ENCODE measurements around the gene TMEM61. TPM values are rescaled to one million over a fixed set of nuclear protein-coding genes. Genes with fewer than 3 reads are reported as not detected.

Gene TMEM61
- total RNA-seq, 6 donors from 2014 or later, result 2.3 to 8.1 (median 2.9) TPM; not detected in 1

DNA sequence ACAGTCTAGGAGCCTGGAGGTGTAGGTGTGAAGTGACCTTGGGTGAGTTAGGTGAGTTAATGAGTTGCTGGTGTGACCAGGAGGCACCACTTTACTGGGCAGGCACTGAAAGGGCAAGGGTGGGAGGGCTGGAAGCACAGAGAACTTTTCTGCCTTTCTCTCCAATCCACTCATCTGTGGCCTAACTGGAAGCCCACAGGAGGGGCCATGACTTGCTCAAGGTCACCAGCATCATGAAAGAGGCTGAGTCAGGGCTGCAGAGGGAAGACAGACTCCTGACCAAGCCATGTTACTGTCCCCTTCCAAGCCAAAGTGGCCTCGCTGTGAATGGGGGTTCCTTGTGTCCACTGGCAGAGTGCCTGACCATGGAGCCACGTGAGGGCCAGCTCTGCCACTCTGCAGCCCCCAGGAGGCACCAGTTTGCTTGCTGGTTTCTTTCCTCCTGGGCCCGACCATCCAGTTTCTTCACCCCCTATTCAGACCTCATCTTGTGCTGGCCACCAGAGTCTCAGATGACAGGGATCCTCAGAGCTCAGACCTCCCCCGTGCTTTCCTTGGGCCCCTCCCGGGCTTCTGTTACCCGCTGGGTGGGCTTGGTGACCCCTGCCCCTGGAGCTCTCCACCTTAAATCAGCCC, 14.0 kb downstream of the TMEM61 start:
- Histone ChIP-seq H3K9me3 (no peaks in the 10 kb centered on the region), H3K4me3 (no peak overlapping the region), H3K36me3 (no peaks in the 10 kb centered on the region), H3K27ac (no peak overlapping the region), H3K27me3 (peaks cover 0 to 10% (median 4%) of the 10 kb centered on the region in 4 donors), H3K4me1 (peaks cover 8 to 11% (median 10%) of the 10 kb centered on the region in 4 donors)
- WGBS, 2 donors, result 69 to 78% methylated on average over 5 to 6 of the region's 6 CpGs
- TF ChIP-seq POLR2A (IDR thresholded peaks at IDR 0.05) (no peak), POLR2AphosphoS5 (IDR thresholded peaks at IDR 0.05) (no peak), EP300 (IDR thresholded peaks at IDR 0.05) (no peak)
- TF ChIP-seq, protein P1, sequence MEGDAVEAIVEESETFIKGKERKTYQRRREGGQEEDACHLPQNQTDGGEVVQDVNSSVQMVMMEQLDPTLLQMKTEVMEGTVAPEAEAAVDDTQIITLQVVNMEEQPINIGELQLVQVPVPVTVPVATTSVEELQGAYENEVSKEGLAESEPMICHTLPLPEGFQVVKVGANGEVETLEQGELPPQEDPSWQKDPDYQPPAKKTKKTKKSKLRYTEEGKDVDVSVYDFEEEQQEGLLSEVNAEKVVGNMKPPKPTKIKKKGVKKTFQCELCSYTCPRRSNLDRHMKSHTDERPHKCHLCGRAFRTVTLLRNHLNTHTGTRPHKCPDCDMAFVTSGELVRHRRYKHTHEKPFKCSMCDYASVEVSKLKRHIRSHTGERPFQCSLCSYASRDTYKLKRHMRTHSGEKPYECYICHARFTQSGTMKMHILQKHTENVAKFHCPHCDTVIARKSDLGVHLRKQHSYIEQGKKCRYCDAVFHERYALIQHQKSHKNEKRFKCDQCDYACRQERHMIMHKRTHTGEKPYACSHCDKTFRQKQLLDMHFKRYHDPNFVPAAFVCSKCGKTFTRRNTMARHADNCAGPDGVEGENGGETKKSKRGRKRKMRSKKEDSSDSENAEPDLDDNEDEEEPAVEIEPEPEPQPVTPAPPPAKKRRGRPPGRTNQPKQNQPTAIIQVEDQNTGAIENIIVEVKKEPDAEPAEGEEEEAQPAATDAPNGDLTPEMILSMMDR (IDR thresholded peaks at IDR 0.05), result no peak
- ATAC-seq (ENCODE audit: low FRiP score in 2 of 2) (no peak), DNase-seq (no peak)

DNA sequence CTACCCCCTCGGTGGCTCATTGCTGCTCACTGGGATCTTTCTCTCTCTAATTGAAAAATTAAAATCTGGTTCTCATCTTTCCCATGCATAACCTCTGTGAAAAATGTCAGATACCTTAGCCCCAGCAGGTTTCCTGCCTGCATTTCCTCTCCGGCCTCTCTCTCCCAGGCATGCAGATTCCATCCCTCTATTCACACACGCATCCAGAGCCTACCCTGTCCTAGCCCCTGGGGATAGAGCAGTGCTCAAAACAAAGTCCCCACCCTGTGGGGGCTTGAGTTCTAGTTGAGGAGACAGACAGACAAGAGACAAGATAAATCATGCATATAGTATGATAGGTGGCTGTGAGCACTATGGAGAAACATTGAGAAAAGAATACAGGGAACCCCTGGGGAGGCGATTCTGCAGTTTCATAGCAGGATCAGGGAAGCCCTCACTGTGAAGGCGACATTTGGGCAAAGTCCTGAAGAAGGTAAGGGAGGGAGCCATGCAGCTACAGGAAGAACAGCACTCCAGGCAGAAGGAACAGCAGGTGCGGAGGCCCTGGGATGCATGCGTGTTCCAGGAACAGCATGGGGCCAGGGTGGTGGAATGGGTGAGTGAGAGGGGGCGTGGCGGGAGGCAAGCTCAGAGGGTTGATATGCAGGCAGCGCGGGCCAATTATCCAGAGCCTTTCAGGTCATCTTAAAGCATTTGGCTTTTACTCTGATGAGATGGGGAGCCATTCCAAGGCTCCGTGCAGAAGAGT, 14.8 kb downstream of the TMEM61 start:
- DNase-seq (no peak), ATAC-seq (ENCODE audit: low FRiP score in 2 of 2) (no peak)
- WGBS, 2 donors, result 64 to 78% methylated on average over 12 of the region's 12 CpGs
- Histone ChIP-seq H3K9me3 (no peaks in the 10 kb centered on the region), H3K27ac (no peak overlapping the region), H3K27me3 (peaks cover 0 to 10% (median 4%) of the 10 kb centered on the region in 4 donors), H3K36me3 (no peaks in the 10 kb centered on the region), H3K4me1 (peaks cover 8 to 11% (median 10%) of the 10 kb centered on the region in 4 donors), H3K4me3 (no peak overlapping the region)
- TF ChIP-seq, protein P1 (IDR thresholded peaks at IDR 0.05), result no peak
- TF ChIP-seq POLR2A (IDR thresholded peaks at IDR 0.05) (no peak), EP300 (IDR thresholded peaks at IDR 0.05) (no peak), POLR2AphosphoS5 (IDR thresholded peaks at IDR 0.05) (no peak)

DNA sequence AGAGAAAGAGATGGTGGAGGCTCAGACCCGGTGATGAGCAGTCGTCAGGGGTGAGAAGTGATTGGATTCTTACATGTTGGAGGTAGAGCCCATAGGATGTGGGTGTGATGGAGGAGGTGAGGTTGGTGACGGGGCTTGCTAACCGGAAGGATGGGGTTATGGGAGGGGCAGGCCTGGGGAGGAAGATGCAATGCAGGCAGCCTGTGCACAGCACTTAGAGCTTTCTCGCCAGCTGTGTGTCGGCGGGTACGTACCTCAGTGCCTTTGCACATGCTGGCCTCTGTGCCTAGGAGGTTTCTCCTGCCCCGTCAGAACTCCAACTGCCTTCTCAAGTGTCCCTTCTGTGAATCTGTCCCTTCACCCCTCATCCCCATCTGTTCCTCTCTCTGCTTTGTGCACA, 15.4 kb downstream of the TMEM61 start:
- no peaks in the 10 kb centered on the region for H3K9me3 ChIP-seq
- WGBS, 2 donors, result 68 to 73% methylated on average over 9 of the region's 9 CpGs
- H3K4me1 ChIP-seq, result peaks cover 8 to 11% (median 10%) of the 10 kb centered on the region in 4 donors
- ATAC-seq (ENCODE audit: low FRiP score in 2 of 2), result no peak
- H3K4me3 ChIP-seq, result no peak overlapping the region
- TF ChIP-seq POLR2AphosphoS5 (IDR thresholded peaks at IDR 0.05) (no peak), EP300 (IDR thresholded peaks at IDR 0.05) (no peak), POLR2A (IDR thresholded peaks at IDR 0.05) (no peak)
- TF ChIP-seq, protein P1 (IDR thresholded peaks at IDR 0.05), result no peak
- peaks cover 0 to 10% (median 4%) of the 10 kb centered on the region in 4 donors for H3K27me3 ChIP-seq
- DNase-seq, result no peak
- no peaks in the 10 kb centered on the region for H3K36me3 ChIP-seq
- no peak overlapping the region for H3K27ac ChIP-seq

DNA sequence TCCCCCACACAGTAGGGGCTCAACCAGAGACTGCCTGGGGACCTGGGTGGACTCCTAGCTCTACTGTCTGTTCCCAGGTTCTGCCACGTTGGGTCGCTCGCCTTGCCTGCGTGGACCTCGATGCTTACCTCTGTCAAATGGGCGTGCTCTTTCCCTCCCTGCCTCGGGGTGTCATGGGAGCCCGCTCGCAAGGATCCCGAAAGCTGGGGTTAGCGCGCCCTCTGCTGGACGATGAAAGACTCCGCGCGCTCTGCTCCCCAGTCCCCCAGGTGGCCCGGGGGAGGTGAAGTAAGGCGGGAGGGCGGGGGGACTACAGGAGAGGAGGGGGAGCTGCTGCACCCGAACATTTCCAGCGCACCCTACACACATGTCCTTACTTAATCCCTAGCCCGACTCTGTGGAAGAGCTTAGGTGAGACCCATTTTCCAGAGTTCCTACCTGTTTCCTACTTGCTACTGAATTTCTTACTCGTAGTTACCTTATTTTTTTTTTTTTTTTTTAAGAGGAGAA, 16.0 kb downstream of the TMEM61 start:
- 1 to 8% methylated on average over 10 to 20 of the region's 23 CpGs for WGBS, 2 donors
- ATAC-seq (ENCODE audit: low FRiP score in 2 of 2), result peak; percentile 79 to 89
- no peaks in the 10 kb centered on the region for H3K9me3 ChIP-seq
- H3K36me3 ChIP-seq, result no peaks in the 10 kb centered on the region
- peak overlapping the region in 3 of 4 donors; percentile 2 to 23 (median 7) for H3K4me3 ChIP-seq
- H3K27me3 ChIP-seq, result peaks cover 0 to 10% (median 4%) of the 10 kb centered on the region in 4 donors
- DNase-seq, result peak; percentile 72 to 81
- H3K4me1 ChIP-seq, result peaks cover 8 to 11% (median 10%) of the 10 kb centered on the region in 4 donors
- no peak overlapping the region for H3K27ac ChIP-seq
- TF ChIP-seq, protein P1 (IDR thresholded peaks at IDR 0.05), result peak; percentile 62 to 84 (median 76)
- TF ChIP-seq POLR2A (IDR thresholded peaks at IDR 0.05) (no peak), EP300 (IDR thresholded peaks at IDR 0.05) (no peak)

Data from upper lobe of left lung (tissue), 6 donors.